HG03439 (cell line): ENCODE measurements around the gene KCNH3.
"Not testable (repeated sequence)": the region's sequence is repeated elsewhere in the genome, so short reads cannot be mapped to it uniquely, and the experiment has no call there.

ENCODE experiments used
- ATAC-seq: cut with Tn5 transposase; IDR thresholded peaks from one replicate; pipeline ENCODE4 v1.9.1; 2021; ENCODE audit warnings: mild to moderate bottlenecking, moderate library complexity; ENCODE audit not compliant: unreplicated experiment

The KCNH3 gene

GRCh38 chr12:49538510-49539403 is at the start of gene KCNH3:
KCNH3 (plus strand) TSS chr12:49539030; CDS start chr12:49539417, 387 bp downstream.
- peak; percentile 58 for ATAC-seq

- ATAC-seq: no peak
Observed at GRCh38 chr12:49489154-49489553, 49.7 kb upstream of the KCNH3 start.

- ATAC-seq: no peak
Observed at GRCh38 chr12:49489720-49490119, 49.1 kb upstream of the KCNH3 start.

- ATAC-seq: no peak
Observed at GRCh38 chr12:49491823-49492222, 47.0 kb upstream of the KCNH3 start.

- ATAC-seq: no peak
Observed at GRCh38 chr12:49493900-49494299, 44.9 kb upstream of the KCNH3 start.

- ATAC-seq: no peak
Observed at GRCh38 chr12:49496417-49497360, 42.1 kb upstream of the KCNH3 start.

- no peak for ATAC-seq
Observed at GRCh38 chr12:49501895-49502294, 36.9 kb upstream of the KCNH3 start.

- no peak for ATAC-seq
Observed at GRCh38 chr12:49502590-49502989, 36.2 kb upstream of the KCNH3 start.

- ATAC-seq: no peak
Observed at GRCh38 chr12:49503674-49504180, 35.1 kb upstream of the KCNH3 start.

- no peak for ATAC-seq
Observed at GRCh38 chr12:49505672-49506071, 33.2 kb upstream of the KCNH3 start.

- no peak for ATAC-seq
Observed at GRCh38 chr12:49507139-49507538, 31.7 kb upstream of the KCNH3 start.

- ATAC-seq: not testable (repeated sequence)
Observed at GRCh38 chr12:49509681-49510080, 29.1 kb upstream of the KCNH3 start.

GRCh38 chr12:49511410-49511809 is 27.4 kb upstream of the KCNH3 start:
- ATAC-seq: no peak

- no peak for ATAC-seq
Observed at GRCh38 chr12:49512546-49512945, 26.3 kb upstream of the KCNH3 start.

- ATAC-seq: no peak
Observed at GRCh38 chr12:49515266-49515665, 23.6 kb upstream of the KCNH3 start.

GRCh38 chr12:49518914-49519573 is 19.8 kb upstream of the KCNH3 start:
- no peak for ATAC-seq

GRCh38 chr12:49519574-49519936 is 19.3 kb upstream of the KCNH3 start:
- ATAC-seq: no peak

GRCh38 chr12:49521389-49521788 is 17.4 kb upstream of the KCNH3 start:
- ATAC-seq: no peak

- no peak for ATAC-seq
Observed at GRCh38 chr12:49524660-49525324, 14.0 kb upstream of the KCNH3 start.

GRCh38 chr12:49525942-49526341 is 12.9 kb upstream of the KCNH3 start:
- no peak for ATAC-seq
